ENCODE measurements around the gene WDR74.

The WDR74 gene

GRCh38 chr11:62882788-62883501 lies 43.6 kb upstream of the WDR74 start:
- no peak for TF ChIP-seq MYC (IDR thresholded peaks at IDR 0.05; ENCODE audit: low read depth, low read length)
- peak overlapping the region; percentile 99 for H3K4me3 ChIP-seq (ENCODE audit: low read depth, low read length)
- no peak for DNase-seq (ENCODE audit: low read depth)

DNA sequence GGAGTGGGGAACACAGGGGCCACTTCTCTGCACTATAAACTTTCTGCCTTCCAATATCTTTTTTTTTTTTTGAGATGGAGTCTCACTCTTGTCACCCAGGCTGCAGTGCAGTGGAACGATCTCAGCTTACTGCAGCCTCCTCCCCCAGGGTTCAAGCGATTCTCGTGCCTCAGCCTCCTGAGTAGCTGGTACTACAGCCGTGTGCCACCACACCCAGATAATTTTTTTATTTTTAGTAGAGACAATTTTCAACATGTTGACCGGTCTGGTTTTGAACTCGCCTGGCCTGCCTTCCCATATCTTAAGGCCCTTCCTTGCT lies 43.0 kb upstream of the WDR74 start:
- no peak for DNase-seq (ENCODE audit: low read depth)
- no peak for TF ChIP-seq CTCF (IDR thresholded peaks at IDR 0.05; ENCODE audit: low read depth, low read length)
- TF ChIP-seq MYC (IDR thresholded peaks at IDR 0.05; ENCODE audit: low read depth, low read length): no peak
- TF ChIP-seq POLR2A (IDR thresholded peaks at IDR 0.05; ENCODE audit: extremely low read depth, insufficient read length): no peak
- TF ChIP-seq MAX (IDR thresholded peaks at IDR 0.05; ENCODE audit: low read depth, low read length): no peak
- H3K4me3 ChIP-seq (ENCODE audit: low read depth, low read length): peak overlapping the region; percentile 99

DNA sequence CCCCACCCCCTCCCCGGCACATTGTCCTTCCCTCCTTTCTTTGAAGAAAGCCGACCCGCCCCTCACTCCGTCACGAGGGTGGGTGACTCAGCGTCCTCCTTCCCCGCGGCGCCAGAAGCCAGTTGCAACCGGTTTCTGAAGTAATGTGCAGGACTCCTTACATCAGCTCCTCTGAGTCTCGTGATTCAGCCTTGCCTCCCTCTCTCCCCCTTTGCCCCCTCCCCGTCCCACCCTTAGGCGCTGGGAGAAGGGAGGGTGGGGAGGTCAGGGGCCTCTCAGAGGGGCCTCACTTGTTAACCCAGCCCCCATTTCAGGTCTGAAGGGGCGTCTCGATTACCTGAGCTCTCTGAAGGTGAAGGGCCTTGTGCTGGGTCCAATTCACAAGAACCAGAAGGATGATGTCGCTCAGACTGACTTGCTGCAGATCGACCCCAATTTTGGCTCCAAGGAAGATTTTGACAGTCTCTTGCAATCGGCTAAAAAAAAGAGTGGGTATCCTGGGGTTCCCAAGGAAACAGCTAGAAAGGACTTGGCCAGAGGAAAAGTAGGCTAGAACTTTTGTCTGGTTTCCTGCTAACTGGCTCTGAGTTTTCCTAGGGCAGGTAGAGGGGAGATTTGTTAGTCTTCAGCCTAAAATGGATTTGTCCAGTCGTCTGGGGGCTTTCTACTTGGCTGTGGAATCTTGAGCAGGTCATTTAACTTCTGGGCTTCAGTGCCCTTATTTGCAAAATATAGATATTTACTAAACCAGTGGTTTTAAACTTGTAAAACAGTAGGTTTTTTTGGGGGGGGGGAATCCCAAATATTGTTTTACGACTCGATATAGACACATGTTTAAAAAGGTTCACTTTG lies 42.4 kb upstream of the WDR74 start:
- peak overlapping the region; percentile 99 for H3K4me3 ChIP-seq (ENCODE audit: low read depth, low read length)
- TF ChIP-seq POLR2A (IDR thresholded peaks at IDR 0.05; ENCODE audit: extremely low read depth, insufficient read length) (peak; percentile 12), MYC (IDR thresholded peaks at IDR 0.05; ENCODE audit: low read depth, low read length) (peak; percentile 80), MAX (IDR thresholded peaks at IDR 0.05; ENCODE audit: low read depth, low read length) (peak; percentile 79), CTCF (IDR thresholded peaks at IDR 0.05; ENCODE audit: low read depth, low read length) (no peak)

GRCh38 chr11:62880803-62881578 lies 41.6 kb upstream of the WDR74 start, which contains the start of gene SLC3A2:
TSS of gene SLC3A2 (plus strand) at chr11:62880896. CDS start at chr11:62881024, 128 bp downstream.
- TF ChIP-seq CTCF (IDR thresholded peaks at IDR 0.05; ENCODE audit: low read depth, low read length) (peak; percentile 64), POLR2A (IDR thresholded peaks at IDR 0.05; ENCODE audit: extremely low read depth, insufficient read length) (peak; percentile 100), MAX (IDR thresholded peaks at IDR 0.05; ENCODE audit: low read depth, low read length) (peak; percentile 88), MYC (IDR thresholded peaks at IDR 0.05; ENCODE audit: low read depth, low read length) (peak; percentile 88)
- peak within 1 kb of the TSS; percentile 99 for H3K4me3 ChIP-seq (ENCODE audit: low read depth, low read length)
- peak; percentile 94 for DNase-seq (ENCODE audit: low read depth)

More for the DNA sequence above, 42.4 kb upstream of the WDR74 start:
- peak; percentile 99 for DNase-seq (ENCODE audit: low read depth)

DNA sequence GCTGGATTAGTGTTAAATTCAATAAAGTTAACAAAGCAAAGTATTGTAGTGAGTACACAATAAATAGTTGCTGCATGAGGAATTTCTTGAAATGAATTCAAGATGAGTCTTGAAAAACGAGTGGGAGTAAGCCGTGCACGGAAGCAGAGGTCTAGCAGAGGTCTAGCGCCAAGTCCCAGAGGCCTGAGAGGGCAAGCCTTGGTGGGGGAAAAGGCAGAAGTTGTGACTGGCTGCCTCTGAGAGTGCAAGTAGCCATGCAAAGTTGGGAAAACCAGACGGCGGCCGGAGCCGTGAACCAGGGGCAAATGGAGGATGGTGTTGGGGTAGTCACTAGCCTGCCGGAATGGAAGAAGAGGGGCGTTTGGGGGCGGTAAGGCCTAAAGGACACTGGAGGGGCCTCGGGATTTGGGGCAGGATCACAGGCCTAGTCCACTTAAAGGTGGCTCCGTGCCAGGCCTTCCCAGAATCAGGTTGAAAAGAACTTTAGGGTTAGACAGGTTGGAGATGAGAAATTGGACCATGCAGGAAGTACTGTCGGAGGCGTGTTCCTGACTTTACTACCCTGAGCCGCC lies 40.9 kb upstream of the WDR74 start:
- DNase-seq (ENCODE audit: low read depth): peak; percentile 87
- TF ChIP-seq CTCF (IDR thresholded peaks at IDR 0.05; ENCODE audit: low read depth, low read length): no peak
- no peak for TF ChIP-seq POLR2A (IDR thresholded peaks at IDR 0.05; ENCODE audit: extremely low read depth, insufficient read length)
- TF ChIP-seq MAX (IDR thresholded peaks at IDR 0.05; ENCODE audit: low read depth, low read length): 0 out of 2 replicates have a peak, but pooled peaks have one; percentile 39

More for the DNA sequence above, 40.9 kb upstream of the WDR74 start:
- H3K4me3 ChIP-seq (ENCODE audit: low read depth, low read length): peak overlapping the region; percentile 99

All from NB4 (cell line).